Measurements from ENCODE around the gene RHD.
"Not testable (repeated sequence)": the region's sequence is repeated elsewhere in the genome, so short reads cannot be mapped to it uniquely, and the experiment has no call there.

RHD gene

GRCh38 chr1:25288573-25289101 lies 16.3 kb downstream of the RHD start:
- H3K36me3 ChIP-seq (ENCODE audit: low read length); H3K9ac ChIP-seq (ENCODE audit: low read length); H3K27ac ChIP-seq (ENCODE audit: low read depth, low read length); H3K9me3 ChIP-seq (ENCODE audit: insufficient read depth, low read length); H3K79me2 ChIP-seq (ENCODE audit: insufficient read depth, low read length); H3K27me3 ChIP-seq (ENCODE audit: low read length); H3F3A ChIP-seq (ENCODE audit: insufficient read depth); H3K4me2 ChIP-seq (ENCODE audit: low read depth, low read length, poor library complexity, severe bottlenecking); H2AFZ ChIP-seq (ENCODE audit: low read depth, low read length, severe bottlenecking); H3K9me2 ChIP-seq (replicated peaks; ENCODE audit: insufficient read depth, low read length); H3K4me3 ChIP-seq (ENCODE audit: insufficient read depth, low read length, poor library complexity, severe bottlenecking); H4K20me1 ChIP-seq (ENCODE audit: low read depth, low read length): not testable (repeated sequence)

GRCh38 chr1:25290043-25290442 lies 17.7 kb downstream of the RHD start:
- not testable (repeated sequence) for H3K9me3 ChIP-seq (ENCODE audit: insufficient read depth, low read length)

GRCh38 chr1:25293426-25293825 lies 21.1 kb downstream of the RHD start:
- not testable (repeated sequence) for H2AFZ ChIP-seq (ENCODE audit: low read depth, low read length, severe bottlenecking); H3K9me2 ChIP-seq (replicated peaks; ENCODE audit: insufficient read depth, low read length)

More at GRCh38 chr1:25290043-25290442, 17.7 kb downstream of the RHD start:
- H4K20me1 ChIP-seq (ENCODE audit: low read depth, low read length); H3F3A ChIP-seq (ENCODE audit: insufficient read depth); H2AFZ ChIP-seq (ENCODE audit: low read depth, low read length, severe bottlenecking); H3K4me2 ChIP-seq (ENCODE audit: low read depth, low read length, poor library complexity, severe bottlenecking); H3K9ac ChIP-seq (ENCODE audit: low read length); H3K9me2 ChIP-seq (replicated peaks; ENCODE audit: insufficient read depth, low read length); H3K27ac ChIP-seq (ENCODE audit: low read depth, low read length); H3K79me2 ChIP-seq (ENCODE audit: insufficient read depth, low read length); H3K4me3 ChIP-seq (ENCODE audit: insufficient read depth, low read length, poor library complexity, severe bottlenecking); H3K36me3 ChIP-seq (ENCODE audit: low read length); H3K27me3 ChIP-seq (ENCODE audit: low read length): not testable (repeated sequence)

GRCh38 chr1:25294889-25295826 lies 22.8 kb downstream of the RHD start:
- H3K27me3 ChIP-seq (ENCODE audit: low read length); H3K27ac ChIP-seq (ENCODE audit: low read depth, low read length); H3K79me2 ChIP-seq (ENCODE audit: insufficient read depth, low read length); H3K9ac ChIP-seq (ENCODE audit: low read length); H4K20me1 ChIP-seq (ENCODE audit: low read depth, low read length); H3K4me3 ChIP-seq (ENCODE audit: insufficient read depth, low read length, poor library complexity, severe bottlenecking); H3K4me2 ChIP-seq (ENCODE audit: low read depth, low read length, poor library complexity, severe bottlenecking); H3F3A ChIP-seq (ENCODE audit: insufficient read depth); H3K9me3 ChIP-seq (ENCODE audit: insufficient read depth, low read length); H3K9me2 ChIP-seq (replicated peaks; ENCODE audit: insufficient read depth, low read length); H2AFZ ChIP-seq (ENCODE audit: low read depth, low read length, severe bottlenecking); H3K36me3 ChIP-seq (ENCODE audit: low read length): not testable (repeated sequence)

More at GRCh38 chr1:25293426-25293825, 21.1 kb downstream of the RHD start:
- H3K79me2 ChIP-seq (ENCODE audit: insufficient read depth, low read length); H3K9ac ChIP-seq (ENCODE audit: low read length); H3K9me3 ChIP-seq (ENCODE audit: insufficient read depth, low read length); H3K4me2 ChIP-seq (ENCODE audit: low read depth, low read length, poor library complexity, severe bottlenecking); H3K27me3 ChIP-seq (ENCODE audit: low read length); H3K27ac ChIP-seq (ENCODE audit: low read depth, low read length); H3F3A ChIP-seq (ENCODE audit: insufficient read depth); H4K20me1 ChIP-seq (ENCODE audit: low read depth, low read length); H3K36me3 ChIP-seq (ENCODE audit: low read length); H3K4me3 ChIP-seq (ENCODE audit: insufficient read depth, low read length, poor library complexity, severe bottlenecking): not testable (repeated sequence)

GRCh38 chr1:25296501-25296900 lies 24.2 kb downstream of the RHD start:
- H3K9me2 ChIP-seq (replicated peaks; ENCODE audit: insufficient read depth, low read length); H3K9ac ChIP-seq (ENCODE audit: low read length): not testable (repeated sequence)

GRCh38 chr1:25300729-25301128 lies 28.4 kb downstream of the RHD start:
- not testable (repeated sequence) for H3K9me2 ChIP-seq (replicated peaks; ENCODE audit: insufficient read depth, low read length); H3K4me2 ChIP-seq (ENCODE audit: low read depth, low read length, poor library complexity, severe bottlenecking); H4K20me1 ChIP-seq (ENCODE audit: low read depth, low read length); H3K4me3 ChIP-seq (ENCODE audit: insufficient read depth, low read length, poor library complexity, severe bottlenecking); H3F3A ChIP-seq (ENCODE audit: insufficient read depth); H3K27ac ChIP-seq (ENCODE audit: low read depth, low read length); H3K9me3 ChIP-seq (ENCODE audit: insufficient read depth, low read length); H3K36me3 ChIP-seq (ENCODE audit: low read length); H3K9ac ChIP-seq (ENCODE audit: low read length); H3K27me3 ChIP-seq (ENCODE audit: low read length); H3K79me2 ChIP-seq (ENCODE audit: insufficient read depth, low read length); H2AFZ ChIP-seq (ENCODE audit: low read depth, low read length, severe bottlenecking)

More at GRCh38 chr1:25296501-25296900, 24.2 kb downstream of the RHD start:
- not testable (repeated sequence) for H3F3A ChIP-seq (ENCODE audit: insufficient read depth); H4K20me1 ChIP-seq (ENCODE audit: low read depth, low read length); H3K4me2 ChIP-seq (ENCODE audit: low read depth, low read length, poor library complexity, severe bottlenecking); H3K9me3 ChIP-seq (ENCODE audit: insufficient read depth, low read length); H3K4me3 ChIP-seq (ENCODE audit: insufficient read depth, low read length, poor library complexity, severe bottlenecking); H3K36me3 ChIP-seq (ENCODE audit: low read length); H3K79me2 ChIP-seq (ENCODE audit: insufficient read depth, low read length); H2AFZ ChIP-seq (ENCODE audit: low read depth, low read length, severe bottlenecking); H3K27ac ChIP-seq (ENCODE audit: low read depth, low read length); H3K27me3 ChIP-seq (ENCODE audit: low read length)

GRCh38 chr1:25302330-25302729 lies 30.0 kb downstream of the RHD start:
- H3K27me3 ChIP-seq (ENCODE audit: low read length); H3F3A ChIP-seq (ENCODE audit: insufficient read depth); H3K9ac ChIP-seq (ENCODE audit: low read length); H4K20me1 ChIP-seq (ENCODE audit: low read depth, low read length); H3K9me2 ChIP-seq (replicated peaks; ENCODE audit: insufficient read depth, low read length); H3K27ac ChIP-seq (ENCODE audit: low read depth, low read length); H3K4me2 ChIP-seq (ENCODE audit: low read depth, low read length, poor library complexity, severe bottlenecking); H3K9me3 ChIP-seq (ENCODE audit: insufficient read depth, low read length); H2AFZ ChIP-seq (ENCODE audit: low read depth, low read length, severe bottlenecking); H3K79me2 ChIP-seq (ENCODE audit: insufficient read depth, low read length); H3K36me3 ChIP-seq (ENCODE audit: low read length); H3K4me3 ChIP-seq (ENCODE audit: insufficient read depth, low read length, poor library complexity, severe bottlenecking): not testable (repeated sequence)

GRCh38 chr1:25304936-25305335 lies 32.6 kb downstream of the RHD start:
- not testable (repeated sequence) for H3K36me3 ChIP-seq (ENCODE audit: low read length); H3K9me3 ChIP-seq (ENCODE audit: insufficient read depth, low read length); H3K79me2 ChIP-seq (ENCODE audit: insufficient read depth, low read length); H3K9ac ChIP-seq (ENCODE audit: low read length); H4K20me1 ChIP-seq (ENCODE audit: low read depth, low read length); H2AFZ ChIP-seq (ENCODE audit: low read depth, low read length, severe bottlenecking); H3F3A ChIP-seq (ENCODE audit: insufficient read depth); H3K27me3 ChIP-seq (ENCODE audit: low read length); H3K9me2 ChIP-seq (replicated peaks; ENCODE audit: insufficient read depth, low read length); H3K4me2 ChIP-seq (ENCODE audit: low read depth, low read length, poor library complexity, severe bottlenecking); H3K4me3 ChIP-seq (ENCODE audit: insufficient read depth, low read length, poor library complexity, severe bottlenecking); H3K27ac ChIP-seq (ENCODE audit: low read depth, low read length)
